HFFc6 (cell line): ENCODE data around the gene BRPF3. TPM values are rescaled to one million over a fixed set of nuclear protein-coding genes. Genes with fewer than 3 reads are reported as not detected.

ENCODE experiments used
- DNase-seq: peaks from one replicate; pipeline ENCODE4 v3.0.0-alpha.2; 2018
- H3K27ac Mint-ChIP-seq: 2 replicates; pipeline ENCODE4 v1.8.0; 2020; ENCODE audit warnings: mild to moderate bottlenecking, mixed read lengths
- H3K27me3 Mint-ChIP-seq: 2 replicates; pipeline ENCODE4 v1.8.0; 2021; ENCODE audit warnings: mild to moderate bottlenecking, moderate library complexity, mixed read lengths; ENCODE audit not compliant: insufficient read depth
- H3K36me3 Mint-ChIP-seq: 2 replicates; pipeline ENCODE4 v1.8.0; 2021; ENCODE audit warnings: low read depth, mixed read lengths
- H3K4me1 Mint-ChIP-seq: 2 replicates; pipeline ENCODE4 v1.8.0; 2020; ENCODE audit warnings: low read depth, mixed read lengths
- H3K4me3 Mint-ChIP-seq: 2 replicates; pipeline ENCODE4 v1.8.0; 2020; ENCODE audit warnings: mild to moderate bottlenecking, moderate library complexity, mixed read lengths
- H3K9me3 Mint-ChIP-seq: 2 replicates; pipeline ENCODE4 v1.8.0; 2020; ENCODE audit warnings: mild to moderate bottlenecking, mixed read lengths
- CTCF ChIP-seq: fragments of 200-600 bp; sonication (generic); IDR thresholded peaks from 2 replicates; pipeline ENCODE4 v1.5.0; 2021; ENCODE audit warnings: antibody characterized with exemption, mild to moderate bottlenecking
- total RNA-seq, 6 experiments: library from RNA; stranded (reverse); fragmentation: NEBNext Ultra II Directional; extraction: Animal tissue kit (Norgen Biotek cat#: 25700); gene quantifications; 2 replicates in 1 of 6; 3 replicates in 5 of 6; pipeline ENCODE4 v1.2.3, GENCODE V29; 2021

Gene BRPF3
- total RNA-seq, 6 experiments from 2014 or later, result 26.5 to 32.4 (median 28.9) TPM

GRCh38 chr6:36230371-36230770 is 33.8 kb downstream of the BRPF3 start:
- H3K27me3 Mint-ChIP-seq, result peaks cover 1% of the 10 kb centered on the region
- peaks cover 18% of the 10 kb centered on the region for H3K36me3 Mint-ChIP-seq
- H3K4me1 Mint-ChIP-seq, result no peaks in the 10 kb centered on the region
- H3K9me3 Mint-ChIP-seq, result no peaks in the 10 kb centered on the region
- no peak for DNase-seq
- no peak for TF ChIP-seq CTCF
- H3K4me3 Mint-ChIP-seq, result no peak overlapping the region
- H3K27ac Mint-ChIP-seq, result no peak overlapping the region

GRCh38 chr6:36232172-36232571 is 35.6 kb downstream of the BRPF3 start:
- Mint-ChIP-seq H3K4me3 (no peak overlapping the region), H3K4me1 (no peaks in the 10 kb centered on the region), H3K27me3 (peaks cover 1% of the 10 kb centered on the region), H3K36me3 (peaks cover 13% of the 10 kb centered on the region), H3K27ac (no peak overlapping the region), H3K9me3 (no peaks in the 10 kb centered on the region)
- TF ChIP-seq CTCF, result no peak
- no peak for DNase-seq

GRCh38 chr6:36235309-36235708 is 38.8 kb downstream of the BRPF3 start:
- DNase-seq, result no peak
- H3K27me3 Mint-ChIP-seq, result peaks cover 1% of the 10 kb centered on the region
- no peaks in the 10 kb centered on the region for H3K4me1 Mint-ChIP-seq
- H3K27ac Mint-ChIP-seq, result no peak overlapping the region
- H3K4me3 Mint-ChIP-seq, result no peak overlapping the region
- no peaks in the 10 kb centered on the region for H3K9me3 Mint-ChIP-seq
- no peak for TF ChIP-seq CTCF
- peaks cover 12% of the 10 kb centered on the region for H3K36me3 Mint-ChIP-seq

GRCh38 chr6:36235862-36236261 is 39.3 kb downstream of the BRPF3 start:
- no peaks in the 10 kb centered on the region for H3K9me3 Mint-ChIP-seq

GRCh38 chr6:36239774-36240173 is 43.2 kb downstream of the BRPF3 start:
- Mint-ChIP-seq H3K4me1 (peaks cover 3% of the 10 kb centered on the region; the same call in 1 of the 2 replicates), H3K27me3 (peaks cover 2% of the 10 kb centered on the region), H3K27ac (no peak overlapping the region), H3K4me3 (no peak overlapping the region), H3K36me3 (no peaks in the 10 kb centered on the region), H3K9me3 (no peaks in the 10 kb centered on the region)
- TF ChIP-seq CTCF, result no peak
- no peak for DNase-seq

More at GRCh38 chr6:36235862-36236261, 39.3 kb downstream of the BRPF3 start:
- no peak overlapping the region for H3K27ac Mint-ChIP-seq
- DNase-seq, result no peak
- peaks cover 1% of the 10 kb centered on the region for H3K27me3 Mint-ChIP-seq
- H3K4me1 Mint-ChIP-seq, result no peaks in the 10 kb centered on the region
- H3K36me3 Mint-ChIP-seq, result peaks cover 10% of the 10 kb centered on the region
- no peak for TF ChIP-seq CTCF
- no peak overlapping the region for H3K4me3 Mint-ChIP-seq

- DNase-seq, result no peak
- H3K27ac Mint-ChIP-seq, result no peak overlapping the region
- no peaks in the 10 kb centered on the region for H3K36me3 Mint-ChIP-seq
- peaks cover 2% of the 10 kb centered on the region; the same call in 1 of the 2 replicates for H3K27me3 Mint-ChIP-seq
- peaks cover 16% of the 10 kb centered on the region for H3K4me1 Mint-ChIP-seq
- no peaks in the 10 kb centered on the region for H3K9me3 Mint-ChIP-seq
- no peak overlapping the region for H3K4me3 Mint-ChIP-seq
- no peak for TF ChIP-seq CTCF
Measured at GRCh38 chr6:36241728-36242127, 45.2 kb downstream of the BRPF3 start.
